Neutrophil (primary cell): ENCODE measurements around the gene USP32.
A peak's percentile ranks its signal among the peaks of the same experiment; 100 is the strongest.

Experiments used
- H3K27ac ChIP-seq: fragments of 200-600 bp; sonication (generic); 2 replicates; pipeline ENCODE4 v1.5.1; 2016; ENCODE audit warnings: mild to moderate bottlenecking, moderate library complexity
- H3K27me3 ChIP-seq: fragments of 200-600 bp; sonication (generic); 2 replicates; pipeline ENCODE4 v1.6.0; 2016; ENCODE audit warnings: mild to moderate bottlenecking
- H3K36me3 ChIP-seq: fragments of 200-600 bp; sonication (generic); 2 replicates; pipeline ENCODE4 v1.5.1; 2017
- H3K4me1 ChIP-seq, 2 experiments: fragments of 200-600 bp in 1 of 2; sonication (generic) in 1 of 2; 1 replicate in 1 of 2; 2 replicates in 1 of 2; pipeline versions ENCODE4 v1.5.1 to v1.6.1; 2013 to 2016; ENCODE audit warnings: low read depth in 1 of 2, low read length in 1 of 2, mild to moderate bottlenecking in 1 of 2, moderate library complexity in 1 of 2; ENCODE audit not compliant: control insufficient read depth in 1 of 2, insufficient read depth in 1 of 2
- H3K4me3 ChIP-seq, 2 experiments: fragments of 200-600 bp in 1 of 2; sonication (generic) in 1 of 2; 1 replicate in 1 of 2; 2 replicates in 1 of 2; pipeline ENCODE4 v1.5.1; 2013 to 2016; ENCODE audit warnings: low read depth in 1 of 2, low read length in 1 of 2, mild to moderate bottlenecking in 1 of 2, moderate library complexity in 1 of 2
- H3K9me3 ChIP-seq: fragments of 200-600 bp; sonication (generic); 2 replicates; pipeline ENCODE4 v1.5.1; 2016
- CTCF ChIP-seq: fragments of 200-600 bp; sonication (generic); IDR thresholded peaks from 2 replicates; pipeline ENCODE4 v1.5.1; 2016; ENCODE audit warnings: antibody characterized with exemption

The USP32 gene

GRCh38 chr17:60403523-60403810 lies 11.5 kb upstream of the USP32 start:
- H3K9me3 ChIP-seq = no peaks in the 10 kb centered on the region
- H3K4me3 ChIP-seq = no peak overlapping the region
- peaks cover 19 to 20% of the 10 kb centered on the region in 2 experiments for H3K4me1 ChIP-seq
- no peak for TF ChIP-seq CTCF
- H3K36me3 ChIP-seq = no peaks in the 10 kb centered on the region
- H3K27ac ChIP-seq = peak overlapping the region; percentile 70
- no peaks in the 10 kb centered on the region for H3K27me3 ChIP-seq

GRCh38 chr17:60401819-60402218 lies 9.9 kb upstream of the USP32 start:
- Histone ChIP-seq H3K36me3 (no peaks in the 10 kb centered on the region), H3K9me3 (no peaks in the 10 kb centered on the region), H3K4me3 (no peak overlapping the region), H3K4me1 (peaks cover 36 to 37% of the 10 kb centered on the region in 2 experiments), H3K27me3 (no peaks in the 10 kb centered on the region), H3K27ac (no peak overlapping the region)
- TF ChIP-seq CTCF = no peak

DNA sequence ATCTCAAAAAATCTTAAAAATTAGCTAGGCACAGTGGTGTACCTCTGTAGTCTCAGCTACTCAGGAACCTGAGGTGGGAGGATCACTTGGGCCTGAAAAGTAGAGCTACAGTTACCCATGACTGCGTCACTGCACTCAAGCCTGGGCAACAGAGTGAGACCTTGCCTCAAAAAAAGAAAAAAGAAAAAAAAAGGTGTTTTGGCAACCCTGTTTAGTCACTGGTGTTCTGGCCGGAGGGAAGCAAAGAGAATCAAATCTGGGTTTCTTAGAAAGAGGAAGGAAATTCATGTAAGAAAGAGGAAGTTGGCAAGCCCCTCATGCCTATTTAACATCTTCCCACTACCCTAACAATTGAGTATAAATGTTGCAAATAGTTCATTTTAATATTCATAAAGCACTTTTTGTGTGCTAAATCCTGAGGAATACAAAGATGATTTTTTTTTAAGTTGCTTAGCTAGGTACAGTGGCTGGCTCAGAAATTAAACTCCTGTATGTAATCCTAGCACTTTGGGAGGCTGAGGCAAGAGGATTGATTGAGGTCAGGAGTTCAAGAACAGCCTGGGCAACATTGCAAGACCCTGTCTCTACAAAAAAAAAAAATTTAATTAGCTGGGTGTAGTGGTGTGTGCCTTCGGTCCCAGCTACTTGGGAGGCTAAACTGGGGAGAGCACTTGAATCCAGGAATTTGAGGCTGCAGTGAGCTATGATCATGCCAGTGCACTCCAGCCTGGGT lies 6.5 kb upstream of the USP32 start:
- no peaks in the 10 kb centered on the region for H3K27me3 ChIP-seq
- H3K36me3 ChIP-seq = no peaks in the 10 kb centered on the region

DNA sequence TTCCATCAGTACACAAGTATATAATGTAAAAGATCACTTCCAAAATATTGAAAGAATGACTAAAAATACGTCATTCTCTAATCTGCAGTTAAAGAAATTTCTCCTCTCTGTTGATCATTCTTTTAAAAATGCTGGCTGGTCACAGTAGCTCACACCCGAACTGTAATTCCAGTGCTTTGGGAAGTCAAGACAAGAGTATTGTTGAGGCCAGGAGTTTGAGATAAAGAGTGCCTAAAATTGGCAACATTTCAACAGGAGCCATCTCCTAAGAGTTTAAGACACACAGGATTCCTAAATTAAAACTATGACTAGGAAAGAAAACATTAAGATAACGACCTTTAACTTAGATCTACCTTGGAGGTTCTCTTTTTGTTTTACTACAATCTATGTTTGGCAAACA lies 4.5 kb upstream of the USP32 start:
- H3K36me3 ChIP-seq = no peaks in the 10 kb centered on the region
- no peak for TF ChIP-seq CTCF
- H3K27ac ChIP-seq = peak overlapping the region; percentile 98
- no peak overlapping the region for H3K4me3 ChIP-seq
- H3K9me3 ChIP-seq = no peaks in the 10 kb centered on the region
- no peaks in the 10 kb centered on the region for H3K27me3 ChIP-seq
- H3K4me1 ChIP-seq = peaks cover 70% of the 10 kb centered on the region in 2 experiments

More for the DNA sequence above, 6.5 kb upstream of the USP32 start:
- peak overlapping the region; percentile 98 for H3K27ac ChIP-seq
- no peaks in the 10 kb centered on the region for H3K9me3 ChIP-seq
- peaks cover 70 to 71% of the 10 kb centered on the region in 2 experiments for H3K4me1 ChIP-seq
- H3K4me3 ChIP-seq = peak overlapping the region; percentile 19 to 37
- TF ChIP-seq CTCF = peak; percentile 13

GRCh38 chr17:60395508-60396065 lies 3.7 kb upstream of the USP32 start:
- TF ChIP-seq CTCF = no peak
- H3K4me3 ChIP-seq = no peak overlapping the region
- H3K36me3 ChIP-seq = no peaks in the 10 kb centered on the region
- H3K27ac ChIP-seq = peak overlapping the region; percentile 98
- no peaks in the 10 kb centered on the region for H3K9me3 ChIP-seq
- H3K27me3 ChIP-seq = no peaks in the 10 kb centered on the region
- peaks cover 70 to 73% of the 10 kb centered on the region in 2 experiments for H3K4me1 ChIP-seq
